GDM1 (cell line): ENCODE results near the gene BICDL2.
A peak's percentile ranks its signal among the peaks of the same experiment; 100 is the strongest.
"Not testable (repeated sequence)": the region's sequence is repeated elsewhere in the genome, so short reads cannot be mapped to it uniquely, and the experiment has no call there.

Experiments used
- DNase-seq: peaks from one replicate; lab custom pipeline; 2025; lab: John Stamatoyannopoulos, UW

The BICDL2 gene, protein sequence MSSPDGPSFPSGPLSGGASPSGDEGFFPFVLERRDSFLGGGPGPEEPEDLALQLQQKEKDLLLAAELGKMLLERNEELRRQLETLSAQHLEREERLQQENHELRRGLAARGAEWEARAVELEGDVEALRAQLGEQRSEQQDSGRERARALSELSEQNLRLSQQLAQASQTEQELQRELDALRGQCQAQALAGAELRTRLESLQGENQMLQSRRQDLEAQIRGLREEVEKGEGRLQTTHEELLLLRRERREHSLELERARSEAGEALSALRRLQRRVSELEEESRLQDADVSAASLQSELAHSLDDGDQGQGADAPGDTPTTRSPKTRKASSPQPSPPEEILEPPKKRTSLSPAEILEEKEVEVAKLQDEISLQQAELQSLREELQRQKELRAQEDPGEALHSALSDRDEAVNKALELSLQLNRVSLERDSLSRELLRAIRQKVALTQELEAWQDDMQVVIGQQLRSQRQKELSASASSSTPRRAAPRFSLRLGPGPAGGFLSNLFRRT

DNA sequence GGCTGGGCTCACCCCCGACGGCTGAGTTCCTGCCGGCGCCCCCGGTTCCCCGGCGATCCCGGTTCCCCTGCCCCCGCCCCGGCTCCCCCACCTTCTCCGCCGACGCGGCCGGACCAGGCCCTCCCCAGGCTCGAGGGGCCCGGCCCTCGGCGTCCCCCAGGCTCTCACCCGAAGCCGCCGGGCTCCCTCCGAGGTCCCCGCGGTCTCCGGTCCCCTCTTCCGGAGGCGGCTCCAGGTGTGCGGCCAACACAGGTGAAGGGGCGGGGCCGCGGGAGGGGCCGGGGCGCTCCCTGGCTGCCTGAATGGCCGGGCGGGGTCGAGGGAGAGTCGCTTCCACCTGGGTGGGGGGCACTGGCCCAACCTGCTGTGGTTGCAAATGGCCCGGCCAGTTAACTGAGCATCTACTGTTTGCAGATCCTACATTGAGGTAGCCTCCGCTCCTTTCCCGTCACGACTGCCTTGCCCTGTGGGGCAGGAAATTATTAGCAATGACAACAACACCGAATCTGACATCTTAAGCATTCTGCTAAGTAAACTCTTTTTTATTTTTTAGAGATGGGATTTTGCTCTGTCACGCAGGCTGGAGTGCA is at the start of gene BICDL2:
Gene BICDL2 (minus strand): TSS at position 219 of the 590 bp plus-strand sequence. CDS start 1,448 bp downstream, outside the sequence.
- DNase-seq, result no peak

DNA sequence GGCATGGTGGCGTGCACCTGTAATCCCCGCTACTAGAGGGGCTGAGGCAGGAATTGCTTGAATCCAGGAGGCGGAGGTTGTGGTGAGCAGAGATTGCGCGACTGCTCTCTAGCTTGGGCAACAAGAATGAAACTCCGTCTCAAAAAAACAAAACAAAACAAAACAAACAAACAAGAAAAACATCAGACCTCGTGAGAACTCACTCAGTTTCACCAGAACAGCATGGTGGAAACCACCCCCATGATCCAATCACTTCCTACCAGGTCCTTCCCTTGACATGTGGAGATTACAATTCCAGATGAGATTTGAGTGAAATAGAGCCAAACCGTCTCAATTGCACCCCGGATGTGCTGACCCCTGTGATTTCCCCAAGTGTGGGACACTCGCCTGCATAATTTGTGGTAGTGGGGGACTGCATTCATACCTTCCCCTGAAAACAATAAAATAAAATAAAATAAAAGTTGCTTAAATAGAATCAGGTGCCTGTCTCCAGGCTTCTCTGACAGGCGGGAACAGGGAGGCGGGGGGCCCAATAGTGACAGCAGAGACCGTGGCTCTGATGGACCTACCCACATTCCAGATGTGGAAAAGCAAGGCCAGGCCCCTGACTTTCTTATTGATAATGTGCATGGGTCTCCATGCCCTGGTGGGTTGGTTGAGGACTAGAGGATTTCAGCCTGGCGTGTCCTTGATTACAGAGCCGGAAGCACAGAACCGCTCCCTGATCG is 49.3 kb upstream of the BICDL2 start:
- DNase-seq, result no peak

DNA sequence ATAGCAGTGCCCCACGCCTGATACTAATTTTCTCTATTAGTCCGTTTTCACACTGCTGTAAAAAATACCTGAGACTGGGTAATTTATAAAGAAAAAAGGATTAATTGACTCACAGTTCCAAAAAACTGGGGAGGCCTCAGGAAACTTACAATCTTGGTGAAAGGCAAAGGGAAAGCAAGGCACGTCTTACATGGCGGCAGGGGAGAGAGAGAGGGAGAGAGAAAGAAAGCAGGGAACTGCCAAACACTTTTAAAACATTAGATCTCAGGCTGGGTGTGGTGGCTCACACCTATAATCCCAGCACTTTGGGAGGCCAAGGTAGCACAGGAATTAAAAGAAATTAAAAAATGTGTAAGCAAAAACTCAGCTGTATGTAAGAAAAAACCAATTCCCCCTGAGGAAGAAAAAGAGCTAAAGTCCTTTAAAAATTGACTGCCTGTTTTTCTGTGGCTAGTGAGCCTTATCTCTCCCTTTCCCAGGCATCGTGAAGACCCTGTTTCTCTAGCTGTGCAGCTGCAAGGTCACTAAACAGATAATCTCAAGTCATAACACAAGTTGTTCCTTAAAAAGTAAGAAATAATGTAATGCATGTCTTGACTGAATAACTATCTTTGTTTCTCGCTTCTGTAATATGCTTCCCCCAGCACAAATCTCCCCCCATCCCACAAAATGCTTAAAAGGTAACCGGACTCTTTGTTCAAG is 48.4 kb upstream of the BICDL2 start:
- no peak for DNase-seq

DNA sequence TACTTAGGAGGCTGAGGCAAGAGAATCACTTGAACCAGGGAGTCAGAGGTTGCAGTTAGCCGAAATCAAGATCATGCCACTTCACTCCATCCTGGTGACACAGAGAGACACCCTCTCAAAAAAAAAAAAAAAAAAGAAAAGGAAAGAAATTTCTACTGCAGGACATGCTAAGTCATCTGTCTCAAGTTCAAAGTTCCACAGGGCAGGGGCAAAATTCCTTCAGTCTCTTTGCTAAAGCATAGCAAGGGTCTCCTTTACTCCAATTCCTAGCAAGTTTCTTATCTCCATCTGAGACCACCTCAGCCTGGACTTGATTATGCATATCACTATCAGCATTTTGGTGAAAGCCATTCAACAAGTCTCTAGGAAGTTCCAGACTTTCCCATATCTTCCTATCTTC is 47.7 kb upstream of the BICDL2 start:
- DNase-seq, result no peak

DNA sequence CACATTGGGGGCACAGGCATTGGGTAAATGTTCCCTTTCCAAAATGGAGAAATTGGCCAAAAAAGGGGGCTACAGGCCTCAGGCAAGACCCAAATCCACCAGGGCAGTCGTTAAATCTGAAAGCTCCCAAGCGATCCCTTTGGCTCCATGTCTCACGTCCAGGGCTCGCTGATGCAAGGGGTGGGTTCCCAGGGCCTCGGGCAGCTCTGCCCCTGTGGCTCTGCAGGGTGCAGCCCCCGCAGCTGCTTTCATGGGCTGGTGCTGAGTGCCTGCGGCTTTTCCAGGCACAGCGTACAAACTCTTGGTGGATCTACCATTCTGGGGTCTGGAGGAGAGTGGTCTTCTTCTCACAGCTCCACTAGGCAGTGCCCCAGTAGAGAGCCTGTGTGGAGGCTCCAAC is 46.7 kb upstream of the BICDL2 start:
- DNase-seq, result not testable (repeated sequence)

DNA sequence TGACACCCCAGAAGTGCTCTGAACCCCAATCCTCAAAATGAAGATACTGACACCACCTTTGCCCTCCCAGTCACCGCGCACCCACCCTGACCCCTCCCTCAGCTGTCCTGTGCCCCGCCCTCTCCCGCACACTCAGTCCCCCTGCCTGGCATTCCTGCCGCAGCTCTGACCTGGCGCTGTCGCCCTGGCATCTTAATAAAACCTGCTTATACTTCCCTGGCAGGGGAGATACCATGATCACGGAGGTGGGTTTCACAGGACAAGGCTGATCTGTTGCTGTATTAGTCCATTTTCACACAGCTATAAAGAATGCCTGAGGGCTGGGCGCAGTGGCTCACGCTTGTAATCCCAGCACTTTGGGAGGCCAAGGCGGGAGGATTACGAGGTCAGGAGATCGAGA is 45.2 kb upstream of the BICDL2 start:
- not testable (repeated sequence) for DNase-seq

DNA sequence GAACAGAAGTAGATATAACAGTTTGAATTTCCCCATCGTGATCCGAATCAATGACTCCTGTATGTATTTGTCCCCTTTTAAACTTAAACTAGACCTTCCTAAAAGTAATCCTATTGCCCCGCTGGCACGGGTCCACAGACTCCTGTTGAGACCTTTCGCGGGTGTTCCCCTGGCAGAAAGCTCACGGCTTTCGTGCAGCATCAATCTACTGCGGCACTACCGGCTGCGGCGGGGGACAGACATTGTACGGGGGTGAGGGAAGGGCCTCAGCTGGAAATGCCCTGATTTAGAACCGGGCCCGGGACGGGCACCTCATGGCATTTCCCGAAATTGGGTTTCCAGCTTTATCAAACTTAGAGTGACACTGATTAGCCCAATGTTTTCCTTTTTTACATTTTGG is 43.3 kb upstream of the BICDL2 start:
- DNase-seq, result no peak

DNA sequence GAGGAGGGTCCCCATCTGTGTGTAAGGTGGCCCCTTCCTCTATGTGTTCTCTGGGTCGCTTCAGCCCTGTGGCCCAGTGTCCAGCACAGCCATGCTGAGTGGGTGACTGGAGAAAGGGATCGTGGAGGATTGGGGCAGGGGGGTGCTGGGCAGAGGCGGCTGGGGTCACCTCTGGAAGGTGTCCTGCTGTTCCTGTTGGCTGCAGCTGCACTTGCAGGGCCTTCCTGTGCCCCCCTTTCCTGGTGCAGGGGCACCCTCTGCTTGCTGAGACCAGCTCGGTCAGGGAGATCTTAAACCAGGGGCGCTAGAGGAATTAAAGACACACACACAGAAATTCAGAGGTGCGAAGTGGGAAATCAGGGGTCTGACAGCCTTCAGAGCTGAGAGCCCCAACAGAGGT is 39.8 kb upstream of the BICDL2 start:
- no peak for DNase-seq

DNA sequence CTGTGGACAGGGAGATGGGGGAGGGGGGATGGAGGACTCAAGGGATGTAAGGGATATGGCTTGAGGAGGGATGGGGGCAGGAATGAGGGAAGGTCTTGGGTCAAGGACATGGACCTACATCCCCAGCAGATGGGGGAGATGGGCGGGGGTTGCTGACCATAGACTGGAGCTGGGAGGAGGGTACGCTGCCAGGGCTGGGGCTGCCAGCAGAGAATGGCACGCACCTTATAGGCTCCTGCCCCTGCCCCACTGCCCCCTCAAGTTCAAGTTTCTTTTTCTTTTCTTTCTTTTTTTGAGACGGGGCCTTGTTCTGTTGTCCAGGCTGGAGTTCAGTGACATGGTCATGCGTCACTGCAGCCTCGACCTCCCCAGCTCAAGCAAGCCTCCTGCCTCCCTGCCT is 39.2 kb upstream of the BICDL2 start:
- DNase-seq, result not testable (repeated sequence)

DNA sequence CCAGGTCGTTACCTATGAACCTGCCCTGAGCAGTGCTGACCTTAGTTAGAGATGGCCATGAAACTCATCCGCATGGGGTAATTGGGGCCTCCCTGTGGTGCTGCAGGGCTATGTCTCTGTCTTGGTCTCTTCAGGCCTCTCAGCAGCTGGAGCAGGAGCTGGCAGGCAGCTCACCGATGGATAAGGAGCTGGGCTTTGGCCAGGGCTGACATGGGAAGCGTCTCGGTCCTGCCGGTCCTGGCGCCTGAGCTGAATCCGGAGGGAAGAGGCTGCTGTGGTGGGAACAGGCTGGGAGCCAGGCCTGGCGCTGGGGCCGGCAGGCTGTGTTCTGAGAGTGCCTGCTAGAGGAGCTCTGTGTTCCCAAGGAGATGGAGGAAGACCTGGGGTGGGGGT is 38.8 kb upstream of the BICDL2 start:
- no peak for DNase-seq

DNA sequence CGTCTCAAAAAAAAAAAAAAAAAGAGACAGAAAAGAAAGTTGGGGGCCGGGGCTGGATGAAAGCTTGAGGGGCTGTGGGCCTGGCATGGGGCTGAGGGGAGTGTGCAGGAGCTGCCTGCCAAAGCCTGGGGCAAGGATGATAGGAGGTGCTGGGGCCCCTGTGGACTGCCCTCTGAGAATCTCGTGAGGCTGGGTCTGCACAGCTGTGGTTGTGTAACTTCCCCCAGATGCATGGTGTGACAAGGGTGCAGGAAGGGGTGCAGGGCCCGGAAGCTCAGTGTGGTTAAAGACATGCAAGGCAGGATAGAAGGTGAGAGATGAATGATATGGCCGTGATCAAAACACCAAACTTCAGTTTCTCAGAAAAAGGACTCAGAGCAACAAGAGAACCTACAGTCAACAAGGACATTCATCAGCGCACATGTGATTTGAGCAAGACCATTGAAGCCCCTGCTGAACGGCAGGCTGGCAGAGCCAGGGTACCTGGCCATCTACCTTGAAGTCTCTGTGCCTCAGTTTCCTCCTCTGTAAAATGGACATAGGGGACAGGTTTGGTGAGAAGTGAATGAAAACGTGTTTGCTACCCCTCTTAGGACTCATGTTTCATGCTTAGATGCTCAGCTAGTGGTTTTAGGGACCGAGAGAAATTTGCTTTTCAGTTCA is 38.2 kb upstream of the BICDL2 start:
- peak; percentile 53 for DNase-seq

DNA sequence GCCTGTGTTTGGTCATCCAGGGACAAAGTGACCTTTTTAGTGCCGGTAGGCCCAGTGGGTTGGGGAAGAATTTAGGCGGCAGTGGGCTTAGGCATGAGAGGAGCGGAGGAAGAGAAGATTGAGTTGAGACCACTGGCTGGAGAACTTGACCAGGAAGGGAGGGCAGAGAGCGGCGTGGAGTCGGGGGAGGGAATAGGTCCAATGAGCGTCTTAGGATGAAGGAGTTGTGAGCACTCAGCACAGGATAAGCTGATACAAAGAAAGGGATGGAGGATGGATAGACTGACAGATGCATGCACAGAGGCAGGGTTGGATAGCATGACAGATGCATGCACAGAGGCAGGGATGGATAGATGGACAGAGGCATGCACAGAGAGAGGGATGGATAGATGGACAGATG is 36.7 kb upstream of the BICDL2 start:
- no peak for DNase-seq

DNA sequence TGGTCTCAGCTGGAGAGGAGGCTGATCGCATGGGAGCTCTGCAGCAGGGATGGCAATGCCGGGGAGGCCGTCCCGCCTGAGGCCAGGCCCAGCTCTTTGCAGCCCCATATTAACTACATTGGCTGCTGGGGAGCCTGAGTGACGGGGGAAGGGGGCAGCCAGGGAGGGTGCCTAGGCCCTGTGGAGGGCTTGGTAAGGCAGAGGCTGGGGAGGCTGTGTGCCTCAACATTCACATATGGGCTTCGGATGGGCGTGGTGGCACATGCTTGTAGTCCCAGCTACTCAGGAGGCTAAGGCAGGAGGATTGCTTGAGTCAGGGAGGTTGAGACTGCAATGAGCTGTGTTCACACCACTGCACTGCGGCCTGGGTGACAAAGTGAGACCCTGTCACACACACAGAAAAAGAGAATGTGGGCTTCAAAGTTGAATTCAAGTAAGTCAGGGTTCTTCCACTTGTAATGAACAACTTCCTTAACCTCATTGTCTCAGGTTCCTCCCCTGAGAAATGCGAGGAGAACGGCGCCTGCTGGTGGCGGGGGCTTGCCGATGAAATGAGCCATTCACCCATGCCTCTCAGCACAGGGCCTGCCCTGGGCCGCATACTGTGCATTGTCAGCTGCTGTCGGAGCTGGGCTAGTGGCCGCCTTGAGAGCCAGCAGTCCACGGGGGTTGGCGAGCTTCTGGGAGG is 36.0 kb upstream of the BICDL2 start:
- DNase-seq, result not testable (repeated sequence)

DNA sequence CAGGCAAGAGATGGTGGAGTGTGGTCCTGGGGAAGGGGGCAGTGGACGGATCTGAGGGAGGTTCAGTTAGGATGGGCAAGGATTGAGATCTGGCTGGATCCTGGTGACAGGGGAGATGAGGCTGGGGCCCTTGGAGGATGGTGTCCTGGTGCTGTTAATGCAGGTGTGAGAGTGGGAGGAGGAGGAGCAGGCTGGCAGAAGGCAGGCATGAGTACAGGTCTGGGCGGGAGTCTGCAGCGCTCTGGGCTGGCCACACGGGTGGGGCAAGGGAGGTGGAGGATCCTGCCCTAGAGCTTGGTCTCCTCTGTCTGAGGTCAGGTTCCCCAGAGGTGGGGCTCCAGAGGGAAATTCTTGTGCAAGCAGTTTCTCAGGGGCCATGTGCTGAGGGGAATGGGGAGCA is 35.4 kb upstream of the BICDL2 start:
- DNase-seq, result not testable (repeated sequence)

DNA sequence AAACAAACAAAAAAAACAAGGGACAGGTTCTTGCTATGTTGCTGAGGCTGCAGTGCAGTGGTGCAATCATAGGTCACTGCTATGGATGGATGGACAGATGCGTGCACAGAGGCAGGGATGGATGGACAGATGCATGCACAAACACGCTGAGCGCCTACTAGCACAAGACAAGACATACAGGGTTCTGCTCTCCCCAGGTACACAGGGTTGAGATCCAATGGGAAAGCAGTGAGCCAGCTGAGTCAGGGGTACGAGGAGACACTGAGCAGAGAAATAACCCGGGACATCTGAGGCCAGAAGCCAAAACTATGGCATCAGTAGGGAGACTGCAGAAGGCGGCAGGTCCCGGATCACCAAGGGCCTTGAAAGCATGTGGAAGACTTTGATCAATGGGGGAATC is 34.9 kb upstream of the BICDL2 start:
- DNase-seq, result no peak

DNA sequence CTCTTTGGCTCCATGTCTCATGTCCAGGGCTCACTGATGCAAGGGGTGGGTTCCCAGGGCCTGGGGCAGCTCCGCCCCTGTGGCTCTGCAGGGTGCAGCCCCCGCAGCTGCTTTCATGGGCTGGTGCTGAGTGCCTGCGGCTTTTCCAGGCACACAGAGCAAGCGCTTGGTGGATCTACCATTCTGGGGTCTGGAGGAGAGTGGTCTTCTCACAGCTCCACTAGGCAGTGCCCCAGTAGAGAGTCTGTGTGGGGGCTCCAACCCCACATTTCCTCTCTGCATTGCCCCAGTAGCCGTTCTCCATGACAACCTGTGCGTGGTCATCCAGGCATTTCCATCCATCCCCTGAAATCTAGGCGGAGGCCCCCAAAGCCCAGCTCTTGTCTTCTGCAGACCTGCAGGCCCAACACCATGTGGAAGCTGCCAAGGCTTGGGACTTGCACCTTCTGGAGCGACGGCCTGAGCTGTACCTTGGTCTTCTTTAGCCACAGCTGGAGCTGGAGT is 33.9 kb upstream of the BICDL2 start:
- no peak for DNase-seq

DNA sequence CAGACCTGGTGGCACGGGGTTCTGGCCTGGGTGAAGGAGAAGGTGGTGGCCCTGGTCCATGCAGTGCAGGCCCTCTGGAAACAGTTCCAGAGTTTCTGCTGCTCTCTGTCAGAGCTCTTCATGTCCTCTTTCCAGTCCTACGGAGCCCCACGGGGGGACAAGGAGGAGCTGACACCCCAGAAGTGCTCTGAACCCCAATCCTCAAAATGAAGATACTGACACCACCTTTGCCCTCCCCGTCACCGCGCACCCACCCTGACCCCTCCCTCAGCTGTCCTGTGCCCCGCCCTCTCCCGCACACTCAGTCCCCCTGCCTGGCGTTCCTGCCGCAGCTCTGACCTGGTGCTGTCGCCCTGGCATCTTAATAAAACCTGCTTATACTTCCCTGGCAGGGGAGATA is 32.4 kb upstream of the BICDL2 start:
- not testable (repeated sequence) for DNase-seq

DNA sequence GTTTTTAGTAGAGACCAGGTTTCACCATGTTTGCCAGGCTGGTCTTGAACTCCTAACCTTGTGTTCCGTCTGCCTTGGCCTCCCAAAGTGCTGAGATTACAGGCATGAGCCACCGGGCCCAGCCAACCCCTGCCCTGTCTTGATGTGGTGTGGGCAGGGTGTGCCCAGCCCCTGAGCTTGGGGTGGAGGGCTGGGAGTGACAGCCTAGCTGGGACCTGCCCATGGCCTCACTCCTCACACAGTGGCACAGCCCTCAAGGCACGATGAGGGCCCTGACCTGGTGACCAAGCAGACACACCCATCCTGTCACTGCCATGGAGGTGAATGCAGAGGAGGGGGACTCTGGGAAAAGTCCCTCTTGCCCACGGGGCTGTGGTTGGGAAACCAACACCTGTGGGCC is 31.7 kb upstream of the BICDL2 start:
- DNase-seq, result no peak

DNA sequence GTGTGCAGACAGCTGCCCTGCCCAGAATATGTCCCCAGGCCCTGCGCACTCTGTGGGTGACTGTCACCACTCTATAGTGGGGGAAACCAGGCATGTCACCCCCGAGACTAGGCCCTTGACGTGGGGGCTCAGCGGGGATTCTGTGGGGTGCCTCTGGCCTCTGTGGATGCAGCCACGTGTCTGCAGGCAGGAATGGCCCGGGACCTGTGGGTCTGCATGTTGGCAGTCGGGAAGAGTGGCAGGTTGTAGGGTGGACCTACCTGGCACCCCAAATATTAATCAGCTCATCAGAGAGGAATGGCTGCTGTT is 29.6 kb upstream of the BICDL2 start:
- no peak for DNase-seq

DNA sequence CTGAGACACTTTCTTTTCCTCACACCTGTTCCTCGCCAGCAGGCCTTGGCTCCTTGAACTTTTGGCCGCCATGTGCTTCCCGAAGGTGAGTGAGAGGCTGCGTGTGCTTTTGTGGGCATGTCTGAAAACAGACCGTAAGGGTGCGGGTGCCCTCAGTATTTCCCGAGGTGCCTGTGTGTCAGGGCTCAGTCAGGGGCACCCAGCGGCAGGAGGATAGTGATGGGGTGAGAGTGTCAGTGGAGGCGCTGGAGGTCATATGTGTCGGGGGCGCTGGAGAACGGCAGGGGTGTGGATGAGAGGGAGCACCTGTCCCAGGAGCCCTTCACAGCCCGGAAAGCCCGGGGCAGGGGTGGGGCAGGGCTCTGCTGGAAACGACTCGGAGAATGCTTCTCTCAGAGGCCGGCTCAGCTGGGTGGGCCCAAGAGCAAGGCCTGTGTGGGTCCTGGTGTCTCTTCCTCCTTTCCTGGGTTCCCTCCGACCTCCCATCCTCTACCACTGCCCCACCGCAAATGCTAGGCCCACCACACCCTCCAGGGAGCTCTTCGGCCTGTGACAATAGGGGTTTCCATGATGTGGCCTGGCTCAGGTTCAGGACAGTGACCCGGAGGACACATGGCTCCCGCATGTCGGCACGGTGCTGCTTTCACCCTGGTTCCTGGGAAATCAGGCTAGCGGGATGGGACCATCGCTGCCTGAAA is 29.1 kb upstream of the BICDL2 start:
- no peak for DNase-seq
